Fibroblast of mammary gland (primary cell): ENCODE measurements around the gene GRK5.

Experiments used
- DNase-seq: peaks from one replicate; pipeline ENCODE4 v3.0.0-alpha.2; 2010; ENCODE audit warnings: low read depth
- H3K4me3 ChIP-seq: 2 replicates; pipeline ENCODE4 v1.5.1; 2011; ENCODE audit warnings: low read depth, mild to moderate bottlenecking, low read length, moderate library complexity; ENCODE audit not compliant: control insufficient read depth
- CTCF ChIP-seq: conservative IDR thresholded peaks from 2 replicates; pipeline ENCODE4 v1.5.1; 2011; ENCODE audit warnings: low read depth, low read length, inconsistent platforms; ENCODE audit not compliant: control insufficient read depth, insufficient read depth

Gene GRK5

GRCh38 chr10:119395280-119396007, 188.1 kb downstream of the GRK5 start:
- H3K4me3 ChIP-seq, result no peak overlapping the region
- peak; percentile 35 for DNase-seq
- no peak for TF ChIP-seq CTCF

- TF ChIP-seq CTCF, result no peak
- DNase-seq, result no peak
- no peak overlapping the region for H3K4me3 ChIP-seq
These were observed 188.8 kb downstream of the GRK5 start for GRCh38 chr10:119396008-119396708.

- DNase-seq, result no peak
- no peak for TF ChIP-seq CTCF
- no peak overlapping the region for H3K4me3 ChIP-seq
These were observed 189.3 kb downstream of the GRK5 start for GRCh38 chr10:119396709-119397071.

GRCh38 chr10:119397416-119397815, 190.0 kb downstream of the GRK5 start:
- DNase-seq, result no peak
- no peak for TF ChIP-seq CTCF
- H3K4me3 ChIP-seq, result no peak overlapping the region

- no peak overlapping the region for H3K4me3 ChIP-seq
- TF ChIP-seq CTCF, result no peak
- DNase-seq, result peak; percentile 18
These were observed 191.6 kb downstream of the GRK5 start for GRCh38 chr10:119398996-119399395.

- DNase-seq, result no peak
- H3K4me3 ChIP-seq, result no peak overlapping the region
- no peak for TF ChIP-seq CTCF
These were observed 192.1 kb downstream of the GRK5 start for GRCh38 chr10:119399466-119399865.
